GM12878 (cell line): Measurements from ENCODE around the gene FAM234B. TPM values are rescaled to one million over a fixed set of nuclear protein-coding genes. Genes with fewer than 3 reads are reported as not detected.

Experiments used
- ATAC-seq: fragments of 200-7000 bp; cut with Tn5 transposase; 3 replicates; pipeline ENCODE4 v1.9.1; 2020; ENCODE audit warnings: mild to moderate bottlenecking, moderate library complexity
- BruUV-seq: library from RNA; stranded (reverse); fragments of 400-500 nt; replicated peaks from 2 replicates; lab custom pipeline; 2021; lab: Mats Ljungman, UMichigan
- CTCF ChIA-PET: fragments of 300-600 bp; sonication (Branson Sonifier 250); formaldehyde crosslinking; extraction: SDS; loops from one replicate; lab custom pipeline; 2021; ENCODE audit warnings: inconsistent platforms; lab: Yijun Ruan, JAX
- POLR2A ChIA-PET: fragments of 350-600 bp; formaldehyde crosslinking; extraction: SDS; loops from one replicate; lab custom pipeline; 2021; ENCODE audit warnings: inconsistent platforms; lab: Charles Lee
- RAD21 ChIA-PET: fragments of 300-600 bp; sonication (Branson Sonifier 250); formaldehyde crosslinking; loops from one replicate; lab custom pipeline; 2023; ENCODE audit warnings: antibody characterized with exemption; ENCODE audit not compliant: unreplicated experiment; lab: Charles Lee
- SMC1A ChIA-PET: fragments of 300-600 bp; sonication (Branson Sonifier 250); formaldehyde crosslinking; loops from one replicate; lab custom pipeline; 2023; ENCODE audit not compliant: unreplicated experiment, uncharacterized antibody; lab: Charles Lee
- DNase-seq: peaks from one replicate; pipeline ENCODE4 v3.0.0-alpha.2; 2011; ENCODE audit warnings: low read depth, low spot score
- FAIRE-seq: peaks from 3 replicates; lab custom pipeline; 2011; peaks lifted over from hg19 to GRCh38; lab: Jason Lieb, UNC
- H2AFZ ChIP-seq: 2 replicates; pipeline ENCODE4 v1.6.0; 2011; ENCODE audit warnings: low read depth, low read length, control low read depth; ENCODE audit not compliant: control insufficient read depth
- H3K27ac ChIP-seq: 2 replicates; pipeline ENCODE4 v1.5.1; 2011; ENCODE audit warnings: control low read depth; ENCODE audit not compliant: control insufficient read depth, insufficient read depth
- H3K27me3 ChIP-seq, 2 experiments: replicated peaks in 1 of 2; 2 replicates each; pipeline versions ENCODE4 v1.6.0 to v1.6.1; 2011; ENCODE audit warnings: low read length in 1 of 2; ENCODE audit not compliant: control insufficient read depth in 2 of 2, insufficient read depth in 2 of 2
- H3K36me3 ChIP-seq, 2 experiments: 2 replicates each; pipeline ENCODE4 v1.5.1; 2011; ENCODE audit warnings: low read length in 1 of 2; ENCODE audit not compliant: control insufficient read depth in 2 of 2, insufficient read depth in 2 of 2
- H3K4me1 ChIP-seq: 2 replicates; pipeline ENCODE4 v1.6.1; 2011; ENCODE audit warnings: mild to moderate bottlenecking, low read length, moderate library complexity, mixed read lengths; ENCODE audit not compliant: control insufficient read depth, insufficient read depth
- H3K4me2 ChIP-seq: 2 replicates; pipeline ENCODE4 v1.6.0; 2011; ENCODE audit warnings: control low read depth; ENCODE audit not compliant: control insufficient read depth, insufficient read depth
- H3K4me3 ChIP-seq: fragments of 200-600 bp; sonication (generic); 2 replicates; pipeline ENCODE4 v1.5.1; 2016
- H3K79me2 ChIP-seq: 2 replicates; pipeline ENCODE4 v1.6.0; 2011; ENCODE audit warnings: low read length; ENCODE audit not compliant: control insufficient read depth, insufficient read depth
- H3K9ac ChIP-seq: 2 replicates; pipeline ENCODE4 v1.8.0; 2011; ENCODE audit warnings: low read length, control low read depth, mixed read lengths; ENCODE audit not compliant: control insufficient read depth, insufficient read depth
- H3K9me3 ChIP-seq: replicated peaks from 3 replicates; pipeline ENCODE4 v1.5.1; 2011; ENCODE audit warnings: mild to moderate bottlenecking, low read length; ENCODE audit not compliant: control insufficient read depth, insufficient read depth
- H4K20me1 ChIP-seq: 2 replicates; pipeline ENCODE4 v1.6.0; 2011; ENCODE audit not compliant: control insufficient read depth, insufficient read depth
- FOXM1 ChIP-seq: IDR thresholded peaks from 2 replicates; pipeline ENCODE4 v1.6.1; 2012; ENCODE audit warnings: low read depth, mild to moderate bottlenecking, inconsistent platforms, low read length, moderate library complexity
- JUND ChIP-seq: IDR thresholded peaks from 2 replicates; pipeline ENCODE4 v1.6.1; 2012; ENCODE audit warnings: low read depth, mild to moderate bottlenecking, low read length, improper control_type of control experiment, moderate library complexity
- SMARCA5 ChIP-seq: fragments of 450-650 bp; IDR thresholded peaks from 2 replicates; pipeline ENCODE4 v1.6.1; 2017; ENCODE audit warnings: mild to moderate bottlenecking
- ZNF687 ChIP-seq: fragments of 450-650 bp; IDR thresholded peaks from 2 replicates; pipeline ENCODE4 v1.6.1; 2017; ENCODE audit warnings: mild to moderate bottlenecking, moderate library complexity
- ZSCAN29 ChIP-seq: fragments of 450-650 bp; IDR thresholded peaks from 2 replicates; pipeline ENCODE4 v1.6.1; 2017; ENCODE audit warnings: mild to moderate bottlenecking, moderate library complexity
- WGBS: methylation state at CpG from one replicate; pipeline ENCODE4 v1.1.6; 2016; ENCODE audit warnings: low lambda C conversion rate; ENCODE audit not compliant: insufficient replicate concordance, insufficient coverage; ENCODE audit errors: missing lambda C conversion rate; 5-methylcytosine and 5-hydroxymethylcytosine counted together
- in situ Hi-C: fragments of 300-500 bp; cut with MboI; formaldehyde crosslinking; loops from 9 replicates; pipeline ENCODE4 v1.14.3; 2018; ENCODE audit warnings: mixed read lengths
- intact Hi-C: fragments of 100-400 bp; cut with micrococcal nuclease; formaldehyde crosslinking; loops from one replicate; pipeline ENCODE4 v1.14.2; 2022; ENCODE audit not compliant: unreplicated experiment
- polyA plus RNA-seq, 11 experiments: library from polyadenylated mRNA; depleted of rRNA in 4 of 11; unstranded in 6 of 11; stranded (reverse) in 5 of 11; fragments of >200 nt; fragmentation: Nextera tagmentation in 4 of 11; fragmentation: Illumina TruSeq in 1 of 11; extraction: Ambion mirVana in 4 of 11; extraction: Trizol in 1 of 11; gene quantifications; 1 replicate in 1 of 11; 2 replicates in 10 of 11; pipeline versions ENCODE4 v1.2.1 to v1.2.3, GENCODE V29; 2011 to 2016; ENCODE audit warnings: inconsistent platforms in 2 of 11, missing spikeins in 2 of 11, low read depth in 1 of 11
- total RNA-seq, 4 experiments: library from RNA; depleted of rRNA in 3 of 4; stranded (reverse); fragments of >200 nt in 3 of 4; fragmentation: Illumina TruSeq in 1 of 4; extraction: Trizol in 1 of 4; gene quantifications; 2 replicates each; pipeline versions ENCODE4 v1.2.1 to v1.2.3, GENCODE V29; 2013 to 2021

FAM234B gene
- total and polyA plus RNA-seq, 10 of the 15 experiments (the other 5 are each of a cell fraction or from before 2014, with no cell fraction given): 0.09 to 2.8 (median 0.18) TPM

- TF ChIP-seq ZNF687: no peak
- TF ChIP-seq FOXM1: no peak
- TF ChIP-seq SMARCA5: no peak
- TF ChIP-seq ZSCAN29: no peak
Measured at GRCh38 chr12:13023811-13024530, 20.2 kb upstream of the FAM234B start (continued).

DNA sequence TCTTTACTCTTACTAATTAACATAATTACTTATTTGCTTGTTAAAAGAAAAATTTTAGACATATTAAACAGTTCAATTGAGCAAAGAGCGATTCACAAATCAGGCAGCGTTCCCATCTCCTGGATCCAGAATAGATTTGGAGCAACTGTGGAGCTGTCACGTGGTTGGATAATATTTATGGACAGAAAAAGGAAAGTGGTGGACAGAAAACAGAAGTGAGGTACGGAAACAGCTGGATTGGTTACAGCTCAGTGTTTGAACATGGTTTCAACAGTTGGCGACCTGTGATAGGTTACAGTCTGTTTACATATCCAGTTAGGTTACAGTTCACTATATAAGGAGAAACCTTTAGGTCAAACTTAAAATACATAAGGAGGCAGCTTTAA is 19.7 kb upstream of the FAM234B start:
- Histone ChIP-seq H3K27ac (no peak overlapping the region), H3K4me1 (no peaks in the 10 kb centered on the region), H2AFZ (no peak overlapping the region), H3K36me3 (no peaks in the 10 kb centered on the region), H3K4me2 (no peak overlapping the region), H3K9me3 (no peaks in the 10 kb centered on the region), H3K79me2 (no peaks in the 10 kb centered on the region), H3K27me3 (peaks cover 2 to 7% of the 10 kb centered on the region in 2 experiments; a peak in 3 of 4 replicates), H3K4me3 (no peak overlapping the region), H4K20me1 (no peaks in the 10 kb centered on the region), H3K9ac (no peak overlapping the region)
- ChIA-PET POLR2A (no interaction called here), SMC1A (interaction anchor here (0.8 kb wide), 1 partner anchor 193 kb away, joined by 3 read pairs; no protein-coding TSS in a partner anchor), RAD21 (no interaction called here), CTCF (interaction anchor here (0.9 to 1.5 kb wide), 3 partner anchors 19 to 187 kb away, joined by 3 to 5 read pairs (median 4); partner anchors contain the start of gene FAM234B)
- ATAC-seq (no peak), FAIRE-seq (no peak), DNase-seq (no peak)
- TF ChIP-seq JUND: no peak
- no TSS peak for BruUV-seq
- 31% methylated on average over 5 of the region's 5 CpGs for WGBS
- in situ Hi-C loops (no loop called here), intact Hi-C loops (no loop called here)
